Esophagus squamous epithelium (tissue), 4 donors: ENCODE data around the gene CMTM7.

Experiments
- POLR2A ChIP-seq, 4 donors: fragments of 450-650 bp; IDR thresholded peaks; one replicate each; pipeline ENCODE4 v1.6.1; 2017; ENCODE audit warnings: antibody characterized with exemption in 4 of 4, mild to moderate bottlenecking in 4 of 4, moderate library complexity in 3 of 4
- TF ChIP-seq, protein P1 (sequence below), 6 experiments: fragments of 450-650 bp in 4 of 6; fragments of 200-600 bp in 2 of 6; sonication (generic) in 2 of 6; IDR thresholded peaks; one replicate each; pipeline ENCODE4 v1.5.1; 2016 to 2019; ENCODE audit warnings: antibody characterized with exemption in 6 of 6, mild to moderate bottlenecking in 4 of 6, moderate library complexity in 4 of 6

GRCh38 chr3:32406486-32407408 lies 15.1 kb downstream of the CMTM7 start:
- TF ChIP-seq, protein P1, sequence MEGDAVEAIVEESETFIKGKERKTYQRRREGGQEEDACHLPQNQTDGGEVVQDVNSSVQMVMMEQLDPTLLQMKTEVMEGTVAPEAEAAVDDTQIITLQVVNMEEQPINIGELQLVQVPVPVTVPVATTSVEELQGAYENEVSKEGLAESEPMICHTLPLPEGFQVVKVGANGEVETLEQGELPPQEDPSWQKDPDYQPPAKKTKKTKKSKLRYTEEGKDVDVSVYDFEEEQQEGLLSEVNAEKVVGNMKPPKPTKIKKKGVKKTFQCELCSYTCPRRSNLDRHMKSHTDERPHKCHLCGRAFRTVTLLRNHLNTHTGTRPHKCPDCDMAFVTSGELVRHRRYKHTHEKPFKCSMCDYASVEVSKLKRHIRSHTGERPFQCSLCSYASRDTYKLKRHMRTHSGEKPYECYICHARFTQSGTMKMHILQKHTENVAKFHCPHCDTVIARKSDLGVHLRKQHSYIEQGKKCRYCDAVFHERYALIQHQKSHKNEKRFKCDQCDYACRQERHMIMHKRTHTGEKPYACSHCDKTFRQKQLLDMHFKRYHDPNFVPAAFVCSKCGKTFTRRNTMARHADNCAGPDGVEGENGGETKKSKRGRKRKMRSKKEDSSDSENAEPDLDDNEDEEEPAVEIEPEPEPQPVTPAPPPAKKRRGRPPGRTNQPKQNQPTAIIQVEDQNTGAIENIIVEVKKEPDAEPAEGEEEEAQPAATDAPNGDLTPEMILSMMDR (IDR thresholded peaks at IDR 0.05), result no peak
- no peak for TF ChIP-seq POLR2A (IDR thresholded peaks at IDR 0.05)
